T-helper 1 cell treated with Interleukin-12 subunit alpha and Interleukin-12 subunit beta and Interleukin-4 antibody, amounts not matched to agents 30 ng/mL and 1 ng/mL, for 36 hours (primary cell): ENCODE data around the gene C8A. TPM values are rescaled to one million over a fixed set of nuclear protein-coding genes. Genes with fewer than 3 reads are reported as not detected.

Experiments
- intact Hi-C: fragments of 100-400 bp; cut with micrococcal nuclease; formaldehyde crosslinking; loops from one replicate; pipeline ENCODE4 v1.15.1; 2024
- total RNA-seq: library from RNA; stranded (reverse); gene quantifications from 2 replicates; pipeline ENCODE4 v1.2.3, GENCODE V29; 2022

The C8A gene
- total RNA-seq, 1 donor from 2014 or later = not detected

GRCh38 chr1:56965191-56965590, 110.6 kb downstream of the C8A start:
- intact Hi-C loops = no loop called here

DNA sequence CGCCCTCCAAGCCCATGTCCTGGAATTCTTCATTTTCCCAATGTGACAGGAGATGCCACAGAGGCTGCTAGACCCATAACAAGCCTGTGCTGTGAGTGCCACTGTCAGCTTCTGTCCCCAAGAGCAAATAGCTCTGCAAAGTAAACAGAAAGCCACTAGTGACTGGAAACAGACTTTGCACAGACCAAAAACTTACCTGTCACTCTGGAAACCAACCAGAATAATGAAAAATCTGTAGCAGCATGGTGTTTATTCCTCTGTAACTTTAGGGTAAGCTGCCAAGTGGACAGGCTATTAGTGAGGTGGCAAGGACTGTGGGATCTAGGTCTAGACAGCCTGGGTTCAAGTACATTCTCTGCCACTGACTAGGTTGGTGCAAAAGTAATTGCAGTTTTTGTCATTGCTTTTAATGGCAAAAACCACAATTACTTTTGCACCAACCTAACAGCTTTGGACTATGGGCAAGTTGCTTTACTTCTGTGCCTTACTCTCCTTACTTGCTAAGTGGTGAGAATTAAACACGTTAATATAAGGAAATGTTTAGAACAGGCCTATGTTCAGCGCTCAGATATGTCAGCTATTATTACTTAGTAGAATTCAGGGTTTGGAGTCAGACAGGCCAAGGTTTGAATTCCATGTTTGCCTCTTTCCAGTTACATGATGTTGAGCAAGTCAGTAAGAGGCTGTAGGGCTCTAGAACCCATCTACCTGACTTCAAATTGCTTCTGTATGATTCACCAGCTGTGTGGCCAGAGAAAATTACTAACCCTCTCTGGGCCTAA, 111.5 kb downstream of the C8A start, which contains the start of gene C8B:
Gene C8B (minus strand): TSS at position 100 of the 782 bp plus-strand sequence. CDS start 67 bp downstream, at position 33.
- intact Hi-C loops = no loop called here

DNA sequence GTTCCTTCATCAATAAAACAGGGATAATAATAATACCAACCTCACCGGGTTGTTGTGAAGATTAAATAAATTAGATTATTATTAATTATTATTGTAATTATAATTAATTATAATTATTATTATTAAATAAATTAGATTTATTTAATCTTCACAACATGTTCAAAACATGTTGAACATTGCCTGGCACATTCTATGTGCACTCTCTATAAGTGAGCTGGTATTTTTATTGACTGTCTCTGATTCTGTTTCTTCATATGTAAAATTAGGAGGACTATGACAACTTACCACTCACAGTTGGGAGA, 112.1 kb downstream of the C8A start:
- intact Hi-C loops = no loop called here

- intact Hi-C loops = no loop called here
These were observed 112.8 kb downstream of the C8A start for GRCh38 chr1:56967355-56967754.

Other genes with a start within 250 kb of the C8A start
- gene PRKAA2, start 209.5 kb upstream of the C8A start, total RNA-seq = not detected in 2 replicates
- gene FYB2, start 35.4 kb upstream of the C8A start, total RNA-seq = not detected in 2 replicates
- gene C8B, start 111.2 kb downstream of the C8A start, total RNA-seq = not detected in 2 replicates